Stimulated activated CD8-positive, alpha-beta memory T cell treated with anti-CD3 and anti-CD28 coated beads, Interleukin-7, amount 100 ng/mL, for 24 hours (primary cell): ENCODE data around the gene ALPP.
"Not testable (repeated sequence)": the region's sequence is repeated elsewhere in the genome, so short reads cannot be mapped to it uniquely, and the experiment has no call there.

ENCODE experiments used
- DNase-seq: peaks from one replicate; pipeline ENCODE4 v3.0.0-alpha.2; 2020; ENCODE audit warnings: low read depth

ALPP gene

DNA sequence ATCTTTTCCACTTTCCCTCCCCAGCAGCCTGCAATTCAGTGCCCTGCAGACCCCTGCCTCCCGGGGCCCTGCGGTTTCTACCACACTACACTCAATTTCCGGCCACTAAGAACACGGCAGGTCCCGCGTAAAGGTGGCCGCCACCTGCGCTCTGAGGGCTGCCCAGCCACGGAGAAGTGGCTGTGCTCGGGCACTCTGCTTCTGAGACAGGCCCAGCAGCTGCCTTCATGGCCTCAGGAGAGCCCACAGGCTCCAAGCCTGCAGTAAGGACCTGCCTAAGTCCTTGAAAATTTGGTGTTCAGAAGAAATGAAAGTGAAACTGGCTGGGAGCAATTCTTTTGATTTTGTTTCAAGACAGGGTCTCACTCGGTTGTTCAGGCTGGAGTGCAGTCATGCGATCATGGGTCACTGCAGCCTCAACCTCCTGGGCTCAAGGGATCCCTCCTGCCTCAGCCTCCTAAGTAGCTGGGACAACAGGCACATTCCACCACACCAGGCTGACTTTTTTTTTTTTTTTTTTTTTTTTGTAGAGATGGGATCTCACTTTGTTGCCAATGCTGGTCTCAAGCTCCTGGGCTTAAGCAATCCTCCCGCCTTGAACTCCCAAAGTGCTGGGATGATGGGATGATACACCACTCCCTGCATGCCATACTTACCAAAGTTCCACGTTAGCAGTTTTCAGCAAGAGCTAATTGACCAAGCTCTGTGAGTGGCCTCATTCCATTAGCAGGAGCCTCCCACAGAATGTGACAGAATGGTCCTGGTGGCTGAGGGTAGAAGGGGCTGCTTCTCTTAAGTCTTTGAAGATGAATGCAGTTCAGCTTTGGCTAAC lies 14.6 kb upstream of the ALPP start:
- no peak for DNase-seq

DNA sequence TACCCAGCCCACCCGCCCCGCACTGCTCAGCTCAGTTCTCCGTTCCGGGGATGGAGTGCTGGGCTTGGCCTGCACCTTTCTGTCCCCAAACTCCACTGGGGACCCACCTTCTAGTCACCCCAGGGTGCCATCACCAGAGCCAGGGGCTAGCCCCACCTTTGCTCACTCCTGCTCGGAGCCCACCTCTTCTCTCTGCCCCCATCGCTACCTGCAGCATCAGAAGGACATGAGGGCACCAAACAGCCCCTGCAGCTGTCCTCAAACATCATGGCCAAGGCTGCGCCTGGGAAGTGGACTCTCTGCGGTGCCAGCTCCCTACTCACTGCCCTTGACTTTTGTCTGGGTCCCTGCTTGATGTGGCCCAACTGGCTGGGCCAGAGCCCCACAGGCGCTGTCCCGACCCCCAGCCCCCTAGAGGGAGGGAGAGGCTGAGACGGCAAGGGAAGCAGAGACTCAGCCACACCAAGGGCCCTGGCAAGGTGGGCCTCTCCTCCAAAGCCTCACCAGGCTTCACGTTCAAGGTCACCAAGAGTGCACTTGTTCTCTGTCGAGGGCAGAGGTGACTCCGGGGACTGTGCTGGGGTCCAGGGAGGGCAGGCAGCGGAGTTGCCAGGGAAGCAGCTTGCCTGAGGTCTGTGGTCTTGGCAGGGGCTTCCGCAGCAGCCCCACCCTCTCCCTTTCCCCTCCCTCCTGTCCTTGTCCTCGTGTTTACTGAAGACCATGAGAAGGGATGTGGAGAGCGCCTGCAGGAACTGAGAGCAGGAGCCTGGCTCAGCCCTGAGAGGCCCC lies 13.6 kb upstream of the ALPP start:
- DNase-seq: not testable (repeated sequence)

DNA sequence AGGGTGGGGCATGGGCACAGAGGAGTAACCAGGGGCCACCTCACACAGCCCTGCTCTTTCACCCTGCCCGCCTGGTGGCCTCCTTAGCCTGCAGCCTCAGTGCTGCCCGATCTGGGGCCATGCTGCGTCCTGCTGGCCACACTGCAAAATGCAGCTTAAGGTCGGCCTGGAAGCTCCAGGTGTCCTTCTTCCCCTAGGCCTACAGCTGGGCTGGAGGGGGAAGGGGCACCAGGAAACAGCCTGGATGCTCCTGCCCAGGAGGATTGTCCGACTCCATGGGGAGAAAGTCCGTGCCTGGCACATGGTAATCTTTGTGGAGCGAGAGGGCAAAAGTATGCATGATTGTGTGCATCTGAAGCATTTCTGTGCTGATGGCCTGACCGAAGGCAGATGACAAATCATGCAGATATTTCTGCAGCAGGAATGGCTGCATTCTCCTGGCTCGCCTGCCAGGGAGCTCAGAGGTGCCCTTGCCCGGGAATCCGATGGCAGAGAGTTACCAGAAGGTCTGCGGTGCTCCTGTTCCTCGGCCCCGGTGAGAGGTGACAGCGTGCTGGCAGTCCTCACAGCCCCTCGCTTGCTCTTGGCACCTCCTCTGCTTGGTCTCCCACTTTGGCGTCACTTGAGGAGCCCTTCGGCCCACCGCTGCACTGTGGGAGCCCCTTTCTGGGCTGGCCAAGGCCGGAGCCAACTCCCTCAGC lies 12.8 kb upstream of the ALPP start:
- DNase-seq: no peak

DNA sequence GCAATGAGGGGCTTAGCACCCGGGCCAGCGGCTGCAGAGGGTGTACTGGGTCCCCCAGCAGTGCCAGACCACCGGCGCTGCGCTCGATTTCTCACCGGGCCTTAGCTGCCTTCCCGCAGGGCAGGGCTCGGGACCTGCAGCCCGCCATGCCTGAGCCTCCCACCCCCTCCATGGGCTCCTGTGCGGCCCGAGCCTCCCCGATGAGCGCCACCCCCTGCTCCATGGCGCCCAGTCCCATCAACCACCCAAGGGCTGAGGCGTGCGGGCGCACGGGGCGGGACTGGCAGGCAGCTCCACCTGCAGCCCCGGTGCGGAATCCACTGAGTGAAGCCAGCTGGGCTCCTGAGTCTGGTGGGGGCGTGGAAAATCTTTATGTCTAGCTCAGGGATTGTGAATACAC lies 12.1 kb upstream of the ALPP start:
- DNase-seq: not testable (repeated sequence)

DNA sequence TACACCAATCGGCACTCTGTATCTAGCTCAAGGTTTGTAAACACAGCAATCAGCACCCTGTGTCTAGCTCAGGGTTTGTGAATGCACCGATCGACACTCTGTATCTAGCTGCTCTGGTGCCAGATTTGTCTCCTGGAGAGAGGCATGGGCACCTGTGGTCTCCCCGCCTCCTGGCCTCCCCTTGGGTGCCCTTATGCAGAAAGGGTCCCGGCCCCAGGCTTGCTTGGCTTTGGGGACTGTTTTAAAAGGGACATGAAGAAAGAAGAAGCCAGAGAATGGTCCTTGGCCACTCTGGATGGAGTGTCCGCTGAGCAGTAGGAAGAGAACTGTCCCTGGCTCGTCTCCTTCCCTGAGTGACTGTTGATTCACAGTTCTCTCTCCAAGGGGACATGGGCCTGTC lies 11.5 kb upstream of the ALPP start:
- no peak for DNase-seq

DNA sequence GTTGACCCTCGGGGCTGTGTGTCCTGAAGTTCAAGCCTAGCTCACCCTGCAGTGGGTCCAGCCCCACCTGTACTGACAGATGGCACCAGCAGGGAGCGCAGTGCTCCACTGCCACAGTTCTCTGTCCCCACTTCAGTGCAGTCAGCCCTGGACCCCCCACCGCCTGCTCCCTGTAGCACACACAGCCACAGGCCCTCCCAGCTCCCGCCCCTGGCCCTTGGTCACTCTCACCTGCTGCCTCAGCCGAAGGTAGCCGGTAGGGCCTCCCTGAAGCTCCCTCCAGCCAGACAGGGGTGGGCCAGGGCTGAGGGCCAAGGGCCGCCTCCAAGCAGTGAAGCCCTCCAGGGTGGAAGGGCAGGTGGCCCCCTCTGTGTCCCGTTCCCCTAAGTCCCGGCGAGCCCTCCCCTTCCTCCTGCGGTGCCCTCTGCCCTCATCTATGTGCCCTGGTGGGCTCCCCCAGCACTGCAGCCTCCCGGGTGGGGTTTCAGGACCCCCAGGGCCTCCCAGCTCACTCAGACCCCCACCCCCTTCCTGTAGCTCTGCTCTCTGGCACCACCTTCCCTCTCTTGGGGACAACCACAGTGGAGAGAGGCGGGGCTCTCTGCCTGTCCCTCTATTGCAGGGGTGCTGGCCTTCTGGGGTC lies 10.8 kb upstream of the ALPP start:
- no peak for DNase-seq

DNA sequence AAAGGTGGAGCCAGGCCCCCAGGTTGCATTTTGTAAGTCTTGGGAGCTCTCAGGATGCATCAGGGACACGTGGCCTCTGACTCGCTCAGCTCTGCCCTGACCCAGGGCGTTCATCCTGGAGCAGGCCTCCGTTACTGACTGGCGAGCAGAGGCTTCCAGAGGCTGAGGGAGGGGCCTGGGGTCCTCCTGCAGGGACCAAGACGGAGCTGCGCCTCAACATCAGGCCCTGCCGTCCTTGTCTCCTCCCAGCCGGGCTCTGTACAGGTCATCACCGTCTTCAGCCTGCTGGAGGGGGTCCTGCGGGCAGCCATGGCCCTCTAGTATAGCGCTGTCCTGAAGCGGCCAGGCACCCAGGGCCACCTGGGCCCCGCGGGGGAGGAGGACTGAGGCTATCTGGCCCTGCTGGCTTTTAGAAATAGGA lies 10.2 kb upstream of the ALPP start:
- no peak for DNase-seq

DNA sequence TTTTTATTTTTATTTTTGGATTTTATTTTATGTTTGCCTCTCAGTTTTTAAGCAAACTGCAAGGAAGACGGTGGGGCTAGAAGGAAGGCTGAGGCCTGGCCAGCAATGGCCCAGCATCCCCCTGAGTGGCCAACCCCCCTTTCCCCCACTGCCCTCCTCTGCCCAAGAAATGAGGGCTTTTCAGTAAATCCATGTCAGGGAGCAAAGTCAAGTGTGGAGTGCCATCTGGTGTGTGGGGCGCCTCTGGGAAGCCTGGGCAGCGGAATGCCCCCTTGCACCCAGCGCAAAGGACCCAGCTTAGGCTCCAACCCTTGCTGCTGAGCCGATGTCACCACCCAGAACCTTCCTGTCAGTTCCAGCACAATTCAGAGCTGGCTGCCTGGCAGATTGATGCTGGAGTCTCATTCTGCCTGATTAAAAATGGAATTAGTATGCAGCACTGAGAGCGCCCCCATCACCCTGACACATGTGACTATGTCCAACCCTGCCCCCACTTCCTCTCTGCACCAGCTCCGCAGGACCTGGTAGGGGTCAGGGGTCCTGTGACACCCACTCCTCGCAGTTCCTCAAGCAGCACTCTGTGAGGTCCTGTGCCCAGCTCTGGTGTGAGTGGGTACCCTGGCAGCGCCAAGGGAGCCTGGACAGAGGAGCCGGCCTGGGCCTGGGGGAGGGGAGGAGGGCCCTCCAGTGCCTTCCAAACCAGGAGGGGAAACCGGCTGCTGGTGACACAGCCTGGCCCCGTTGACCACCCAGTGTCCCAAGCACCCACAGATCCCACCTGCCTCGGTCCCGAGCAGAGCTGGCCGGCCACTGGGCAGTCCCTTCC lies 9.2 kb upstream of the ALPP start:
- no peak for DNase-seq

DNA sequence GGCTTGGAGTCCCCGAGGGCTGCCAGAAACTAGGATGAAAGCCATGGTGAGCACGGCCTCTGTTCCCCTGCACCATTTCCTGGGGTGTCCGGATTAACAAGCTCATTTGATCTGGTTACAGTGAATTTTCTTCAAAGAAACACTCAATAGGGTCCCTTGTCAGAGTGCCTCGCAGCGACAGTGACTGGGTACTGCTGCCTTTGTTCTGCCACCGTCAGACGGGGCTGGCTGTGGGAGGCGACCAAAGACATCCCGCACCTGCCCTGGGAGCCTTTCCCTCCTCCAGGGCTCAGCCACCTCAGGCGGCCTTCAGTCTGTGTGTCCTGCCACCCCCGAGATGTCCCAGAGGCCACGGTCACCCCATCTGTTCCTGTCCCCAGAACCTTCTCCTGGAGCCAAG lies 8.5 kb upstream of the ALPP start:
- DNase-seq: not testable (repeated sequence)

DNA sequence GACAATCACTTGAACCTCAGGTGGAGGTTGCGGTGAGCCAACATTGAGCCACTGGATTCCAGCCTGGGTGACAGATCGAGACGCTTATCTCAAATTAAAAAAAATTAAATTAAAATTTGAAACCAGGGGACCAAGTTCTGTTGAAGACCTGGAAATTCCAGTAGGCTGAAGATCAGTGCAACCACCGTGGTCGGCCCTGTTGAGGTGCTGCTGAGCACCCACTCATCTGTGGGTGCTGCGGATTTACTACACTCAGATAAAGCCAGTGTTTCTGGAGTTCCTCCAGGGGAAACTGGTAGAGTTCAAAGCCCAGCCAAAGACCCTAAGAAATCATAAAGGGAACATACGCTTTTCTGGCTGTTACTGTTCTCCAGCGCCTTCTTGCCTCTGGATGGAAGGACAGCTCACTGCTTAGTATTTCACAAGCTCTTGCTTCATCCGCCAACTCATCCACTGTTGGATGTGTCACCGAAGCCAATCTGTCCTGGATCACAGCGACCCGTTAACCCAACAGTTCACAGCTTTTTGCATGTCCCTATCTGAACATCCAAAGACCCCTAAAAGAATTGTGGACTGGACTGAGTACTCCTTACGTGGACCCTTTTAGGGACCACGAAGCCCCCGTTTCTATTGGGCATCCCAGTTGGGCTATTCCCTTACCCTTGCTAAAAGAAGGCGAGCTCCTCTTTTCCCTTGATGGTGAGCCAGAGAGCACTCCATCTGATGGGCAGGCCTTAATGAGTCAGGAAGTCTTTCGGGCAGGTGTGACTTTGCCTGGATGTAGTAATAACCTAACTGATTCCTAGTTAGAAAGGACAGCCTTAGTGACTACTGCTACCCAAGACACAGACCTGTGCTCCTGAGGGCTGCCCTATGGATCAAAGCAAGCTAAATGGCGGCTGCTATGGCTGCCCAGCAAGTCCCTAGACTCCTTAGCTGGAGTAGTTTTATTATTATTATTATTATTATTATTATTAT lies 6.0 kb upstream of the ALPP start:
- no peak for DNase-seq

DNA sequence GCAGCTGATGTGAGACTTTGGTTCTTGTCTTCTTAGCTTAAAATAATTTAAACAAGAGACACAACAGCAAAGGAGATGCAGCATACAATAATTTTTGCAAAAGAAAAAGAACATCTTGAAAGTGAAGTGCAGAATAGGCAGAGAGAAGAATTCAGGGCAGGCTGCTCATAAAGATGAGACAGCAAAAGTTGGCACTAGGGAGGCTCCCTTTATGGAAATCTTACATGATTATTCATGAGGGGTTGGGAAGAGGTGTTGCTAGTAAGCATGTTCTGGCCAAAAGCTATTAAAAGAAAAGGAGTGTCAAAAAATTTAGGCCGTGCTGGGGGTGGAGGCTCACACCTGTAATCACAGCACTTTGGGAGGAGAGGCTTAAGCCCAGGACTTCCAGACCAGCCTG lies 4.2 kb upstream of the ALPP start:
- no peak for DNase-seq

DNA sequence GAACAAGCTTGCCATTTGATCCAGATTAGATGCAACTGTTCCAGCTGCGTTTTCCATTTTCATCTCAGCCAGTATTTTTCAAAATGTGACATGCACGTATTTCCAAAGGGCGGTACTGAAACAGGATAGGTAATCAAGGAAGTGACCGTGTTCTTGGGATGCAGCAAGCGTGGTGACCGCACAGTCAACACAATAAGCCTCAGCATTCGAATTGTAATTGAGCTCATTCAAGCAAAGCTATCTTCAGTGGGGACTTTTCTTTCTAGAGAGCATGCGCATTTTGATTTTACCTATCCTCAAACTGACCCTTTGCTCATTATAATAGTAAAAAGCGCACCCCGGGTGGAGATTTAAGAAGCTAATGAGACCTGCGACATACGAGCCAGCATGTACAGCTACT lies 3.4 kb upstream of the ALPP start:
- no peak for DNase-seq

DNA sequence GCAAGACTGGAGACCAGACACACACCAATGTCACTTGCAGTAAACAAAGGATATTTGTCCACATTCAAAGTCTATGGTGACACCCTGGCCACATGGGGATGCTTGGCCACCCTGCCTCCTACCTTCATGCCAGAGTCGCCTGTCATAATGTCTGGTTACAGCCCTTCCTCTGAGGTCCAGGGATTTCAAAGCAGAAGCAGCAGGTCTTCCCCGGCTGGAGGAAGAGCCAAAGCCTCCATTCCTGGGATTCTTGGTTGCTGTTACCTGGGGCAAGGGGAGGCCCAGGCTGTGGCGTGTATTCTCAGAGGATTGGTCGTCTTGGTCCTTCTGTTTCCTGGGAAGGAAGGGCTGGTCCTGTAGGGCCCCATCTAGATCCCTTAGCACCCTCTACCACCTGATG lies 2.3 kb upstream of the ALPP start:
- no peak for DNase-seq

DNA sequence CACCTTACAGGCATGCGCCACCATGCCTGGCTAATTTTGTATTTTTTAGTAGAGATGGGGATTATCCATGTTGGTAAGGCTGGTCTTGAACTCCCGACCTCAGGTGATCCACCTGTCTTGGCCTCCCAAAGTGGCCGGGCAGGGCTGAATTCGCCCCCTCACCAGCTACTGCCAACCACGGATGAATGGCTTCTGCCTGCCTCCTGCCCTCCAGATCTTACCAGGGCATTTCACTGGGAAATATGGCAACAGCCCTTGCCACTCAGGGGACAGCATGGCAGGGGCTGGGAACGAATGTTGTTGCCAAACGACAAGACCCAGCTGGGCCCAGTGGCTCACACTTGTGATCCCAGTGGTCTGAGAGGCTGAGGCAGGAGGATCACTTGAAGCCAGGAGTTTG lies 1.8 kb upstream of the ALPP start:
- no peak for DNase-seq

DNA sequence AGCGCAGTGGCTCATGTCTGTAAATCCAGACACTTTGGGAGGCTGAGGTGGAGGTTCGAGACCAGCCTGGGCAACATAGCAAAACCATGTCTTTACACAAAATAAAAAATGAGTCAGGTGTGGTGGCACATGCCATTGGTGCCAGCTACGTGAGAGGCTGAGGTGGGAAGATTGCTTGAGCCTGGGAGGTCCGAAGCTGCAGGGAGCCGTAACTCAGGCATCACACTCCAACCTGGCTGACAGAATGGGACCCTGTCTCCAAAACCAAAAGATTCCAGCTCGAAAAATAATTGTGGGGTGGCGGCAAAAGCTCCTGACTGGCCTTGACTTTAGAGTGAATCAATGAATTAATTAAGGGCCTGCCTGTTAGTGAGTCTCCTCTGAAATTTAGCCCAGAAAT lies 1.2 kb upstream of the ALPP start:
- no peak for DNase-seq

DNA sequence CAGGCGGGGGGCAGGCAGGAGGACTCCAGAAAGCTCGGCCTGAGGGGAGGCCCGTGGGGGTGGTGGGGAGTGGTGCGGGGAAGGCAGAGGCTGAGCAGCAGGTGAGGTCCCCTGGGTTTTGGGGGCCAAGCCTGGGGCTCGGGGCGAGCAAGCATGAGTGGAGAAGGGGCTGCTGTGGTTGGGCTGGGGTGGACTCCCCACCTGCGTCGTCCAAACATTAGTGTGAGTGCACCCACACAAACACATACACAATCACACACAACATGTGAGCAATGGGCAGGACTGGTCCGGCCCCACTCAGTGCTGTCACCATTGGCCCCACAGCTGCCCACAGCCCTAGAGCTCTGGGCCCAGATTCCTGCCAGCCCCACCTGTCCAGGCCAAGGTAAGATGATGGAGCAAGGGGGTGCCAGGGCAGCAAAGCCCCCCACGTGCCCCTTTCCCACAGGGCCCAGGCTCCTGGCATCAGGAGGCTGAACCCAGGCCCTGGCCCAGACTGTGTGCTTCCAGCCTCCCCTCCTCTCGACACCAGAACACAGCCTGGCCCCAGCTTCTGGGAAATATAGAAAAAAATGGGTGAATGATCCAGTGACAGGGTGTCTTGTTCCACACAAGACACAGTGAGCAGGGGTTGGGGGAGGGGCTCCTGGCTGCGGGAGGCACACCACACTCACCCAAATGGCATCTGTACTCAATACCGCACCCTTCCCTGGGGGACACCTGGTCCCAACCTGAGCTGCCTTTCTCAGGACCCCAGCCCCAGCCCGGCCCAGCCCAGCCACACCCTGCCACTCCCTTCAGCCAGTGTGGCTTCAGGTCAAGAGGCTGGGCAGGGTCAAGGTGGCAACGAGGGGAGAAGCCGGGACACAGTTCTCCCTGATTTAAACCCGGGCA lies 463 bp upstream of the ALPP start:
- DNase-seq: no peak

DNA sequence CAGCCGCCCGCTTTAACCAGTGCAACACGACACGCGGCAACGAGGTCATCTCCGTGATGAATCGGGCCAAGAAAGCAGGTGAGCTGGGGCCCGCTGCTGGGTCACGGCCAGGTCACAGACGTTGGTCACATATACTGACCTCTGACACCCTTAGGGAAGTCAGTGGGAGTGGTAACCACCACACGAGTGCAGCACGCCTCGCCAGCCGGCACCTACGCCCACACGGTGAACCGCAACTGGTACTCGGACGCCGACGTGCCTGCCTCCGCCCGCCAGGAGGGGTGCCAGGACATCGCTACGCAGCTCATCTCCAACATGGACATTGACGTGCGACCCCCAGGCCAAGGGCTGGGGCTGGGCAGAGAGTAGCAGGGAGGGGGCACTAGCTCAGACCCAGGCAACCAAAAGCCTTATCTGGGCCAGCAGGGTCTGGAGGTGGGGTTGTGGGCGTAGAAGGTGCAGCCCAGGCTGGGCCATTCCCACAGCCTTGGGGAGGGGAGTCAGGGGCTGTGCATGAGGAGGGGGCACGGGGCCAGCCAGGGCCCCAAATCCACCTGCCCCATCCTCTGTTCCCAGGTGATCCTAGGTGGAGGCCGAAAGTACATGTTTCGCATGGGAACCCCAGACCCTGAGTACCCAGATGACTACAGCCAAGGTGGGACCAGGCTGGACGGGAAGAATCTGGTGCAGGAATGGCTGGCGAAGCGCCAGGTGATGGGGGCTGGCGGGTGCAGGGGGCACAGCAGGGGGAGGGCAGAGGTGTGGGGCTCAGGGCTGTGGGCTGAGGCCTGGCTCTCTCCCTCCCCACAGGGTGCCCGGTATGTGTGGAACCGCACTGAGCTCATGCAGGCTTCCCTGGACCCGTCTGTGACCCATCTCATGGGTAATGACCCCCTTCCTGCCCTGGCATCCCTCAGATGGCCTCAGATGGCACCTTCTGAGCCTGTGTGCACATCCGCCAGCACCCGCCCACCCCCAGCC lies 1.3 kb downstream of the ALPP start:
- DNase-seq: not testable (repeated sequence)
